ENCODE results near the gene TMIE. TPM values are rescaled to one million over a fixed set of nuclear protein-coding genes. Genes with fewer than 3 reads are reported as not detected.

Gene TMIE
- polyA plus RNA-seq, 1 donor from 2014 or later = not detected

DNA sequence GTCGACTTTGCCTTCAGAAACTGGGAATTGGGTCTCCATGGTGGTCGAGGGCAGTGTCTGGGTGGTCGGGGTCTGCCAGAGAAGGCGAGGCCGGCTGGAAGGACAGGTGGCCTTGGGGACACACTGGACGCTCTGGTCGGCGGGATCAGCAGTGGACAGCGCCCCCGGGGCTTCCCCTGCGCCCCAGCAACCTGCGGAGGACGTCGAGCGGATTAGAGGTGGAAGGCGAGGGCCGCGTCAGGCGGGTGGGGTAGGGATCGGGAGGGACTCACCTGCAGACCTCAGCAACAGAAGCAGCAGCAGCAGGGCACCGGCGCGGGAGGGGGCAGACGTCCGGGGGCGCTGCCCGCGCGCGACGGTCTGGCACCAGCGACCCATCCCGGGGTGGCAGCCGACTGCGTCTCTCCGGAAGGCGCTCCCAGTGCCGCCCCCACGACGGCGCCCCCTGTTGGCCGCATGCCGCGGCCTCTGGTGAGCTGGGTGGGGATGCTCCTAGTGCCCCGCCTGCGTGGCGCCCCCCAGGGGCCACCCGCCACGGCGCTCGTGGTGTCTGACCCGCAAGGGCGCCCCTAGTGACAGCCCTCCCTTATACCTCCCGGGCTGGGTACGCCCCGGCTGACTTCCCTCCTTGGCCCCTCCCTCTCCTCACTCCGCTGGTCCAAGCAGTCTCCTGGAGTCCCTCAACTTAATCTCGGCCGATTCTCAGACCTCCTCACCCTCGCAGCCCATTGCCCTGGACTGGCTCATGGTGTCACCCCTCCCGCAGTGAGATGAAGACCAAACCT, 16.4 kb downstream of the TMIE start, which contains the start of gene PRSS50:
Gene PRSS50, minus strand, starts transcription at position 423 of the 785 bp plus-strand sequence. Its CDS starts 45 bp downstream, at position 378.
- Histone ChIP-seq H3K9me3 (ENCODE audit: low read length) (no peaks in the 10 kb centered on the region), H3K27me3 (ENCODE audit: insufficient read depth, low read depth, low read length) (no peaks in the 10 kb centered on the region), H3F3A (ENCODE audit: insufficient read depth, low read length, poor library complexity, severe bottlenecking) (no peaks in the 10 kb centered on the region), H4K20me1 (ENCODE audit: insufficient read depth) (no peaks in the 10 kb centered on the region), H3K9me2 (ENCODE audit: insufficient read depth, low read length) (no peaks in the 10 kb centered on the region), H3K9ac (ENCODE audit: low read length) (no peak within 1 kb of the TSS), H3K27ac (ENCODE audit: low read length) (no peak within 1 kb of the TSS), H2AFZ (ENCODE audit: low read depth, low read length) (no peak within 1 kb of the TSS), H3K4me2 (ENCODE audit: low read length) (no peak within 1 kb of the TSS), H3K79me2 (replicated peaks; ENCODE audit: insufficient read depth, low read length) (no peaks in the 10 kb centered on the region), H3K4me3 (ENCODE audit: low read length) (no peak within 1 kb of the TSS), H3K36me3 (ENCODE audit: insufficient read depth, low read length) (no peaks in the 10 kb centered on the region)
- TF ChIP-seq, protein P1, sequence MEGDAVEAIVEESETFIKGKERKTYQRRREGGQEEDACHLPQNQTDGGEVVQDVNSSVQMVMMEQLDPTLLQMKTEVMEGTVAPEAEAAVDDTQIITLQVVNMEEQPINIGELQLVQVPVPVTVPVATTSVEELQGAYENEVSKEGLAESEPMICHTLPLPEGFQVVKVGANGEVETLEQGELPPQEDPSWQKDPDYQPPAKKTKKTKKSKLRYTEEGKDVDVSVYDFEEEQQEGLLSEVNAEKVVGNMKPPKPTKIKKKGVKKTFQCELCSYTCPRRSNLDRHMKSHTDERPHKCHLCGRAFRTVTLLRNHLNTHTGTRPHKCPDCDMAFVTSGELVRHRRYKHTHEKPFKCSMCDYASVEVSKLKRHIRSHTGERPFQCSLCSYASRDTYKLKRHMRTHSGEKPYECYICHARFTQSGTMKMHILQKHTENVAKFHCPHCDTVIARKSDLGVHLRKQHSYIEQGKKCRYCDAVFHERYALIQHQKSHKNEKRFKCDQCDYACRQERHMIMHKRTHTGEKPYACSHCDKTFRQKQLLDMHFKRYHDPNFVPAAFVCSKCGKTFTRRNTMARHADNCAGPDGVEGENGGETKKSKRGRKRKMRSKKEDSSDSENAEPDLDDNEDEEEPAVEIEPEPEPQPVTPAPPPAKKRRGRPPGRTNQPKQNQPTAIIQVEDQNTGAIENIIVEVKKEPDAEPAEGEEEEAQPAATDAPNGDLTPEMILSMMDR (IDR thresholded peaks at IDR 0.05; ENCODE audit: poor library complexity, severe bottlenecking) = no peak
- TF ChIP-seq MXI1 (conservative IDR thresholded peaks at IDR 0.05; ENCODE audit: poor library complexity, severe bottlenecking) (no peak), TAF1 (IDR thresholded peaks at IDR 0.05; ENCODE audit: low read depth) (no peak), RAD21 (conservative IDR thresholded peaks at IDR 0.05) (no peak), EP300 (conservative IDR thresholded peaks at IDR 0.05; ENCODE audit: poor library complexity, severe bottlenecking) (no peak)
- TF ChIP-seq, protein P2, sequence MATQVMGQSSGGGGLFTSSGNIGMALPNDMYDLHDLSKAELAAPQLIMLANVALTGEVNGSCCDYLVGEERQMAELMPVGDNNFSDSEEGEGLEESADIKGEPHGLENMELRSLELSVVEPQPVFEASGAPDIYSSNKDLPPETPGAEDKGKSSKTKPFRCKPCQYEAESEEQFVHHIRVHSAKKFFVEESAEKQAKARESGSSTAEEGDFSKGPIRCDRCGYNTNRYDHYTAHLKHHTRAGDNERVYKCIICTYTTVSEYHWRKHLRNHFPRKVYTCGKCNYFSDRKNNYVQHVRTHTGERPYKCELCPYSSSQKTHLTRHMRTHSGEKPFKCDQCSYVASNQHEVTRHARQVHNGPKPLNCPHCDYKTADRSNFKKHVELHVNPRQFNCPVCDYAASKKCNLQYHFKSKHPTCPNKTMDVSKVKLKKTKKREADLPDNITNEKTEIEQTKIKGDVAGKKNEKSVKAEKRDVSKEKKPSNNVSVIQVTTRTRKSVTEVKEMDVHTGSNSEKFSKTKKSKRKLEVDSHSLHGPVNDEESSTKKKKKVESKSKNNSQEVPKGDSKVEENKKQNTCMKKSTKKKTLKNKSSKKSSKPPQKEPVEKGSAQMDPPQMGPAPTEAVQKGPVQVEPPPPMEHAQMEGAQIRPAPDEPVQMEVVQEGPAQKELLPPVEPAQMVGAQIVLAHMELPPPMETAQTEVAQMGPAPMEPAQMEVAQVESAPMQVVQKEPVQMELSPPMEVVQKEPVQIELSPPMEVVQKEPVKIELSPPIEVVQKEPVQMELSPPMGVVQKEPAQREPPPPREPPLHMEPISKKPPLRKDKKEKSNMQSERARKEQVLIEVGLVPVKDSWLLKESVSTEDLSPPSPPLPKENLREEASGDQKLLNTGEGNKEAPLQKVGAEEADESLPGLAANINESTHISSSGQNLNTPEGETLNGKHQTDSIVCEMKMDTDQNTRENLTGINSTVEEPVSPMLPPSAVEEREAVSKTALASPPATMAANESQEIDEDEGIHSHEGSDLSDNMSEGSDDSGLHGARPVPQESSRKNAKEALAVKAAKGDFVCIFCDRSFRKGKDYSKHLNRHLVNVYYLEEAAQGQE (IDR thresholded peaks at IDR 0.05; ENCODE audit: borderline replicate concordance) = no peak

GRCh38 chr3:46719044-46719565, 17.9 kb downstream of the TMIE start:
- no peaks in the 10 kb centered on the region for H3K9me3 ChIP-seq (ENCODE audit: low read length)
- H3K79me2 ChIP-seq (replicated peaks; ENCODE audit: insufficient read depth, low read length) = no peaks in the 10 kb centered on the region
- no peaks in the 10 kb centered on the region for H3K27me3 ChIP-seq (ENCODE audit: insufficient read depth, low read depth, low read length)
- no peak overlapping the region for H3K4me2 ChIP-seq (ENCODE audit: low read length)
- H4K20me1 ChIP-seq (ENCODE audit: insufficient read depth) = no peaks in the 10 kb centered on the region
- H3K9me2 ChIP-seq (ENCODE audit: insufficient read depth, low read length) = no peaks in the 10 kb centered on the region
- no peak overlapping the region for H3K9ac ChIP-seq (ENCODE audit: low read length)
- no peaks in the 10 kb centered on the region for H3K36me3 ChIP-seq (ENCODE audit: insufficient read depth, low read length)
- H2AFZ ChIP-seq (ENCODE audit: low read depth, low read length) = no peak overlapping the region
- TF ChIP-seq POLR2AphosphoS5 (IDR thresholded peaks at IDR 0.05) = no peak
- TF ChIP-seq EZH2 (IDR thresholded peaks at IDR 0.05; ENCODE audit: borderline replicate concordance, insufficient read depth, low read length, poor library complexity, severe bottlenecking) = no peak
- no peak for TF ChIP-seq TAF1 (IDR thresholded peaks at IDR 0.05; ENCODE audit: low read depth)
- TF ChIP-seq, protein P1 (IDR thresholded peaks at IDR 0.05; ENCODE audit: poor library complexity, severe bottlenecking) = no peak
- no peak for TF ChIP-seq SMC3 (conservative IDR thresholded peaks at IDR 0.05; ENCODE audit: poor library complexity)
- no peak for TF ChIP-seq RAD21 (conservative IDR thresholded peaks at IDR 0.05)
- TF ChIP-seq EP300 (conservative IDR thresholded peaks at IDR 0.05; ENCODE audit: poor library complexity, severe bottlenecking) = no peak
- TF ChIP-seq, protein P2 (IDR thresholded peaks at IDR 0.05; ENCODE audit: borderline replicate concordance) = no peak
- TF ChIP-seq MXI1 (conservative IDR thresholded peaks at IDR 0.05; ENCODE audit: poor library complexity, severe bottlenecking) = no peak
- no peak overlapping the region for H3K4me3 ChIP-seq (ENCODE audit: low read length)
- H3F3A ChIP-seq (ENCODE audit: insufficient read depth, low read length, poor library complexity, severe bottlenecking) = no peaks in the 10 kb centered on the region
- H3K27ac ChIP-seq (ENCODE audit: low read length) = no peak overlapping the region
